HepG2 (cell line): ENCODE results near the gene MSI2. TPM values are rescaled to one million over a fixed set of nuclear protein-coding genes. Genes with fewer than 3 reads are reported as not detected.
A peak's percentile ranks its signal among the peaks of the same experiment; 100 is the strongest.

ENCODE experiments used
- BCL6 ChIP-seq: IDR thresholded peaks from 2 replicates; pipeline ENCODE4 v1.6.1; 2016; ENCODE audit warnings: missing genetic modification reagents, missing compliant biosample characterization
- CCAR2 ChIP-seq: fragments of 200-400 bp; formaldehyde crosslinking; optimal IDR thresholded peaks from 2 replicates; pipeline ENCODE3; 2018; ENCODE audit warnings: low read depth, mild to moderate bottlenecking, low read length, moderate library complexity
- FIP1L1 ChIP-seq: fragments of 200-400 bp; formaldehyde crosslinking; IDR thresholded peaks from 2 replicates; pipeline ENCODE4 v1.6.1; 2018; ENCODE audit warnings: low read depth, mild to moderate bottlenecking, low read length, moderate library complexity, borderline replicate concordance; ENCODE audit not compliant: insufficient read depth
- FOXK2 ChIP-seq: fragments of 450-650 bp; IDR thresholded peaks from 2 replicates; pipeline ENCODE4 v1.6.1; 2016
- FUBP1 ChIP-seq: sonication (generic); formaldehyde crosslinking; IDR thresholded peaks from 2 replicates; pipeline ENCODE4 v1.5.1; 2020; ENCODE audit warnings: missing genetic modification reagents, mild to moderate bottlenecking, borderline replicate concordance
- HIVEP1 ChIP-seq: sonication (generic); formaldehyde crosslinking; IDR thresholded peaks from 2 replicates; pipeline ENCODE4 v1.4.0; 2020; ENCODE audit warnings: mild to moderate bottlenecking, missing genetic modification reagents
- HOXA3 ChIP-seq: sonication (generic); formaldehyde crosslinking; IDR thresholded peaks from 2 replicates; pipeline ENCODE4 v1.5.0; 2020; ENCODE audit warnings: missing genetic modification reagents
- NFE2 ChIP-seq: sonication (generic); formaldehyde crosslinking; IDR thresholded peaks from 2 replicates; pipeline ENCODE4 v1.4.0; 2020; ENCODE audit warnings: missing genetic modification reagents
- NKX3-1 ChIP-seq: sonication (generic); formaldehyde crosslinking; IDR thresholded peaks from 2 replicates; pipeline ENCODE4 v1.5.0; 2020; ENCODE audit warnings: missing genetic modification reagents
- PATZ1 ChIP-seq: sonication (generic); formaldehyde crosslinking; IDR thresholded peaks from 2 replicates; pipeline ENCODE4 v1.4.0; 2020; ENCODE audit warnings: missing genetic modification reagents
- PAWR ChIP-seq: sonication (generic); formaldehyde crosslinking; IDR thresholded peaks from 2 replicates; pipeline ENCODE4 v1.4.0; 2020; ENCODE audit warnings: missing genetic modification reagents, mild to moderate bottlenecking, borderline replicate concordance
- SMARCE1 ChIP-seq: fragments of 450-650 bp; IDR thresholded peaks from 2 replicates; pipeline ENCODE4 v1.6.1; 2017; ENCODE audit warnings: borderline replicate concordance
- TBX2 ChIP-seq: sonication (generic); formaldehyde crosslinking; IDR thresholded peaks from 2 replicates; pipeline ENCODE4 v1.5.0; 2020; ENCODE audit warnings: missing genetic modification reagents, mild to moderate bottlenecking, borderline replicate concordance
- ZBTB26 ChIP-seq: IDR thresholded peaks from 2 replicates; pipeline ENCODE4 v1.6.1; 2016; ENCODE audit warnings: missing compliant biosample characterization, missing genetic modification reagents, borderline replicate concordance
- ZKSCAN8 ChIP-seq: IDR thresholded peaks from 2 replicates; pipeline ENCODE4 v1.6.1; 2016; ENCODE audit warnings: borderline replicate concordance, missing genetic modification reagents, missing compliant biosample characterization
- ZNF17 ChIP-seq: sonication (generic); formaldehyde crosslinking; IDR thresholded peaks from 2 replicates; pipeline ENCODE4 v1.5.0; 2020; ENCODE audit warnings: mild to moderate bottlenecking, missing genetic modification reagents
- ZNF343 ChIP-seq: sonication (generic); formaldehyde crosslinking; IDR thresholded peaks from 2 replicates; pipeline ENCODE4 v1.4.0; 2020; ENCODE audit warnings: mild to moderate bottlenecking, missing genetic modification reagents
- ZNF484 ChIP-seq: sonication (generic); formaldehyde crosslinking; IDR thresholded peaks from 2 replicates; pipeline ENCODE4 v1.5.1; 2020; ENCODE audit warnings: mild to moderate bottlenecking, low read depth, missing genetic modification reagents, borderline replicate concordance
- ZNF496 ChIP-seq: sonication (generic); formaldehyde crosslinking; IDR thresholded peaks from 2 replicates; pipeline ENCODE4 v1.8.1; 2023; ENCODE audit warnings: mild to moderate bottlenecking, moderate library complexity, missing genetic modification reagents; ENCODE audit not compliant: insufficient replicate concordance
- ZNF558 ChIP-seq: sonication (generic); formaldehyde crosslinking; IDR thresholded peaks from 2 replicates; pipeline ENCODE4 v1.9.0; 2022; ENCODE audit warnings: mild to moderate bottlenecking, missing genetic modification reagents, borderline replicate concordance
- polyA plus RNA-seq, 8 experiments: library from polyadenylated mRNA; depleted of rRNA in 3 of 8; stranded (reverse) in 7 of 8; unstranded in 1 of 8; fragments of >200 nt; fragmentation: Illumina TruSeq in 4 of 8; extraction: Trizol in 4 of 8; gene quantifications; 2 replicates each; pipeline versions ENCODE4 v1.2.1 to v1.2.3, GENCODE V29; 2011 to 2016; ENCODE audit warnings: low read depth in 4 of 8, missing spikeins in 1 of 8, mixed read lengths in 1 of 8; ENCODE audit not compliant: insufficient read depth in 1 of 8
- total RNA-seq, 5 experiments: library from RNA; depleted of rRNA; stranded (reverse); fragments of >200 nt; fragmentation: Illumina TruSeq; extraction: Trizol; gene quantifications; 2 replicates each; pipeline ENCODE4 v1.2.3, GENCODE V29; 2016; ENCODE audit warnings: low read depth in 1 of 5
- TF ChIP-seq, protein P1 (sequence below): sonication (generic); formaldehyde crosslinking; IDR thresholded peaks from 2 replicates; pipeline ENCODE4; 2020; ENCODE audit warnings: missing genetic modification reagents, mild to moderate bottlenecking, borderline replicate concordance

MSI2 gene
- total and polyA plus RNA-seq, 2 of the 13 experiments (the other 11 are each of a cell fraction or from before 2014, with no cell fraction given): 77.5 to 78.4 TPM

DNA sequence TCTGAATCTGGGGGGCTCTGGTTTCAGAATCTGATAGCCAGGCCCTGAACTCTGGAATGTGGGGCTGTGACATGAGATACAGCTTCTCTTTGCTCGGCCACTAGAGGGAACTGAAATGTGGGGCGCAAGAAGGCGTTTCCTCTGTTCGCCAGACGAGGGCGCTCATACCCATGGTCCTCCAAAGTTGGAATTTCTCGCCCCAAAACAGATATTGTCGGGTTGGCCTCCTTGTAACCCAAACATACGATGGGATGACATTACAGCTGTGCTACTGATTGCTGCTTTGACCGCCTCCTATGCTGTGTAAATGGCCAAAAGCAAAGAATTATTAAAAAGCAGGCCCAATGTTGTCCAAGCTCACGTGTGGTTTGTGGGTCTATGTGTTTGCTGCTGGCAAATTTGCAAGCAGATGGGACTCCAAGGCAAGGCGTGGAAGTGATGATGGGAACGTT, 13.1 kb upstream of the MSI2 start (continued):
- peak; percentile 23; the same call in 1 of the 2 replicates for TF ChIP-seq TBX2 (CRISPR knock-in tag)
- no peak for TF ChIP-seq NFE2
- TF ChIP-seq PATZ1 (CRISPR knock-in tag): peak; percentile 52; the same call in 1 of the 2 replicates
- TF ChIP-seq ZNF343 (CRISPR knock-in tag): no peak
- peak; percentile 66; the same call in 1 of the 2 replicates for TF ChIP-seq ZKSCAN8 (CRISPR knock-in tag)
- TF ChIP-seq HOXA3 (CRISPR knock-in tag): peak; percentile 71; the same call in 1 of the 2 replicates
- TF ChIP-seq FIP1L1: 0 out of 2 replicates have a peak, but pooled peaks have one; percentile 46
- TF ChIP-seq FUBP1 (CRISPR knock-in tag): no peak
- TF ChIP-seq SMARCE1: no peak
- TF ChIP-seq ZNF496 (CRISPR knock-in tag): no peak
- no peak for TF ChIP-seq PAWR (CRISPR knock-in tag)
- TF ChIP-seq, protein P1, sequence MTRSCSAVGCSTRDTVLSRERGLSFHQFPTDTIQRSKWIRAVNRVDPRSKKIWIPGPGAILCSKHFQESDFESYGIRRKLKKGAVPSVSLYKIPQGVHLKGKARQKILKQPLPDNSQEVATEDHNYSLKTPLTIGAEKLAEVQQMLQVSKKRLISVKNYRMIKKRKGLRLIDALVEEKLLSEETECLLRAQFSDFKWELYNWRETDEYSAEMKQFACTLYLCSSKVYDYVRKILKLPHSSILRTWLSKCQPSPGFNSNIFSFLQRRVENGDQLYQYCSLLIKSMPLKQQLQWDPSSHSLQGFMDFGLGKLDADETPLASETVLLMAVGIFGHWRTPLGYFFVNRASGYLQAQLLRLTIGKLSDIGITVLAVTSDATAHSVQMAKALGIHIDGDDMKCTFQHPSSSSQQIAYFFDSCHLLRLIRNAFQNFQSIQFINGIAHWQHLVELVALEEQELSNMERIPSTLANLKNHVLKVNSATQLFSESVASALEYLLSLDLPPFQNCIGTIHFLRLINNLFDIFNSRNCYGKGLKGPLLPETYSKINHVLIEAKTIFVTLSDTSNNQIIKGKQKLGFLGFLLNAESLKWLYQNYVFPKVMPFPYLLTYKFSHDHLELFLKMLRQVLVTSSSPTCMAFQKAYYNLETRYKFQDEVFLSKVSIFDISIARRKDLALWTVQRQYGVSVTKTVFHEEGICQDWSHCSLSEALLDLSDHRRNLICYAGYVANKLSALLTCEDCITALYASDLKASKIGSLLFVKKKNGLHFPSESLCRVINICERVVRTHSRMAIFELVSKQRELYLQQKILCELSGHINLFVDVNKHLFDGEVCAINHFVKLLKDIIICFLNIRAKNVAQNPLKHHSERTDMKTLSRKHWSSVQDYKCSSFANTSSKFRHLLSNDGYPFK: 0 out of 2 replicates have a peak, but pooled peaks have one; percentile 44
- TF ChIP-seq CCAR2: no peak
- TF ChIP-seq ZNF17: no peak
- no peak for TF ChIP-seq ZNF558 (CRISPR knock-in tag)
- TF ChIP-seq BCL6 (CRISPR knock-in tag): no peak
- TF ChIP-seq ZNF484 (CRISPR knock-in tag): no peak
- no peak for TF ChIP-seq NKX3-1 (CRISPR knock-in tag)
- no peak for TF ChIP-seq ZBTB26
- TF ChIP-seq HIVEP1 (CRISPR knock-in tag): no peak
- no peak for TF ChIP-seq FOXK2
